HG02588 (cell line): Measurements from ENCODE around the gene ZNF500.

Source experiments
- ATAC-seq: cut with Tn5 transposase; IDR thresholded peaks from one replicate; pipeline ENCODE4 v1.9.1; 2021; ENCODE audit warnings: mild to moderate bottlenecking, moderate library complexity; ENCODE audit not compliant: unreplicated experiment

ZNF500 gene

GRCh38 chr16:4775005-4775404 lies 8.0 kb upstream of the ZNF500 start:
- ATAC-seq, result no peak

- no peak for ATAC-seq
Measured at GRCh38 chr16:4772351-4772750, 5.4 kb upstream of the ZNF500 start.

GRCh38 chr16:4771646-4772045 lies 4.7 kb upstream of the ZNF500 start:
- ATAC-seq, result no peak

- ATAC-seq, result no peak
Measured at GRCh38 chr16:4769306-4769638, 2.3 kb upstream of the ZNF500 start.

GRCh38 chr16:4768549-4769305 lies 1.8 kb upstream of the ZNF500 start:
- ATAC-seq, result peak; percentile 53

- ATAC-seq, result peak; percentile 2
Measured at GRCh38 chr16:4767872-4768548, 1.0 kb upstream of the ZNF500 start.

- no peak for ATAC-seq
Measured at GRCh38 chr16:4765511-4766474, 1.2 kb downstream of the ZNF500 start.

GRCh38 chr16:4763791-4764190 lies 3.2 kb downstream of the ZNF500 start:
- ATAC-seq, result no peak

GRCh38 chr16:4762205-4762604 lies 4.8 kb downstream of the ZNF500 start:
- ATAC-seq, result no peak

- no peak for ATAC-seq
Measured at GRCh38 chr16:4760221-4760910, 6.6 kb downstream of the ZNF500 start.

GRCh38 chr16:4755687-4756086 lies 11.3 kb downstream of the ZNF500 start:
- no peak for ATAC-seq

- no peak for ATAC-seq
Measured at GRCh38 chr16:4754865-4755264, 12.1 kb downstream of the ZNF500 start.

- no peak for ATAC-seq
Measured at GRCh38 chr16:4753227-4753626, 13.7 kb downstream of the ZNF500 start.

GRCh38 chr16:4752351-4753100 lies 14.4 kb downstream of the ZNF500 start:
- no peak for ATAC-seq

GRCh38 chr16:4750896-4751295 lies 16.1 kb downstream of the ZNF500 start:
- no peak for ATAC-seq

GRCh38 chr16:4749700-4750257 lies 17.2 kb downstream of the ZNF500 start:
- ATAC-seq, result no peak

GRCh38 chr16:4748682-4749411 lies 18.1 kb downstream of the ZNF500 start:
- no peak for ATAC-seq

- no peak for ATAC-seq
Measured at GRCh38 chr16:4747906-4748681, 18.9 kb downstream of the ZNF500 start.
